Smooth muscle cell (in vitro differentiated cells): ENCODE measurements around the gene WDR27. TPM values are rescaled to one million over a fixed set of nuclear protein-coding genes. Genes with fewer than 3 reads are reported as not detected.

Experiments used
- DNase-seq: peaks from one replicate; lab custom pipeline; 2025; ENCODE audit not compliant: unreplicated experiment; lab: John Stamatoyannopoulos, UW
- H2AFZ ChIP-seq: fragments of 200-600 bp; sonication (generic); 2 replicates; pipeline ENCODE4 v1.6.0; 2016; ENCODE audit warnings: antibody characterized with exemption, low read depth, mild to moderate bottlenecking
- H3F3A ChIP-seq: fragments of 200-600 bp; sonication (generic); 2 replicates; pipeline ENCODE4 v1.6.0; 2017; ENCODE audit warnings: antibody characterized with exemption, low read depth
- H3K27ac ChIP-seq: fragments of 200-600 bp; sonication (generic); 2 replicates; pipeline ENCODE4 v1.5.1; 2016; ENCODE audit warnings: low read depth, mild to moderate bottlenecking
- H3K27me3 ChIP-seq: fragments of 200-600 bp; sonication (generic); 2 replicates; pipeline ENCODE4 v1.6.1; 2016; ENCODE audit warnings: low read depth, mild to moderate bottlenecking
- H3K36me3 ChIP-seq: fragments of 200-600 bp; sonication (generic); 2 replicates; pipeline ENCODE4 v1.5.1; 2016; ENCODE audit warnings: low read depth
- H3K4me1 ChIP-seq: fragments of 200-600 bp; sonication (generic); 2 replicates; pipeline ENCODE4 v1.5.1; 2016; ENCODE audit warnings: low read depth
- H3K4me2 ChIP-seq: fragments of 200-600 bp; sonication (generic); 2 replicates; pipeline ENCODE4 v1.6.0; 2016; ENCODE audit warnings: mild to moderate bottlenecking
- H3K4me3 ChIP-seq: fragments of 200-600 bp; sonication (generic); 2 replicates; pipeline ENCODE4 v1.5.1; 2016; ENCODE audit warnings: mild to moderate bottlenecking
- H3K79me2 ChIP-seq: fragments of 200-600 bp; sonication (generic); 2 replicates; pipeline ENCODE4 v1.6.0; 2016; ENCODE audit warnings: low read depth, mild to moderate bottlenecking
- H3K9ac ChIP-seq: fragments of 200-600 bp; sonication (generic); 2 replicates; pipeline ENCODE4 v1.6.0; 2016; ENCODE audit warnings: low read depth
- H3K9me3 ChIP-seq: fragments of 200-600 bp; sonication (generic); replicated peaks from 2 replicates; pipeline ENCODE4 v1.5.1; 2016; ENCODE audit warnings: low read depth
- H4K20me1 ChIP-seq: fragments of 200-600 bp; sonication (generic); 2 replicates; pipeline ENCODE4 v1.6.0; 2016; ENCODE audit warnings: low read depth
- WGBS: methylation state at CpG from one replicate; pipeline ENCODE4 v1.1.7; 2016; ENCODE audit warnings: low lambda C conversion rate; 5-methylcytosine and 5-hydroxymethylcytosine counted together
- polyA plus RNA-seq: library from polyadenylated mRNA; unstranded; fragments of >200 nt; fragmentation: Nextera tagmentation; extraction: Ambion mirVana; gene quantifications from 2 replicates; pipeline ENCODE4 v1.2.1, GENCODE V29; 2016
- total RNA-seq: library from RNA; depleted of rRNA; stranded (reverse); fragments of >200 nt; gene quantifications from 2 replicates; pipeline ENCODE4 v1.2.3, GENCODE V29; 2014
- TF ChIP-seq, protein P1 (sequence below): fragments of 200-600 bp; sonication (generic); IDR thresholded peaks from 2 replicates; pipeline ENCODE4 v1.5.1; 2017; ENCODE audit warnings: borderline replicate concordance, mild to moderate bottlenecking, antibody characterized with exemption; ENCODE audit not compliant: insufficient read depth, poor library complexity, severe bottlenecking

Gene WDR27
- total and polyA plus RNA-seq, 2 experiments from 2014 or later = 26.0 to 47.0 TPM

- TF ChIP-seq, protein P1, sequence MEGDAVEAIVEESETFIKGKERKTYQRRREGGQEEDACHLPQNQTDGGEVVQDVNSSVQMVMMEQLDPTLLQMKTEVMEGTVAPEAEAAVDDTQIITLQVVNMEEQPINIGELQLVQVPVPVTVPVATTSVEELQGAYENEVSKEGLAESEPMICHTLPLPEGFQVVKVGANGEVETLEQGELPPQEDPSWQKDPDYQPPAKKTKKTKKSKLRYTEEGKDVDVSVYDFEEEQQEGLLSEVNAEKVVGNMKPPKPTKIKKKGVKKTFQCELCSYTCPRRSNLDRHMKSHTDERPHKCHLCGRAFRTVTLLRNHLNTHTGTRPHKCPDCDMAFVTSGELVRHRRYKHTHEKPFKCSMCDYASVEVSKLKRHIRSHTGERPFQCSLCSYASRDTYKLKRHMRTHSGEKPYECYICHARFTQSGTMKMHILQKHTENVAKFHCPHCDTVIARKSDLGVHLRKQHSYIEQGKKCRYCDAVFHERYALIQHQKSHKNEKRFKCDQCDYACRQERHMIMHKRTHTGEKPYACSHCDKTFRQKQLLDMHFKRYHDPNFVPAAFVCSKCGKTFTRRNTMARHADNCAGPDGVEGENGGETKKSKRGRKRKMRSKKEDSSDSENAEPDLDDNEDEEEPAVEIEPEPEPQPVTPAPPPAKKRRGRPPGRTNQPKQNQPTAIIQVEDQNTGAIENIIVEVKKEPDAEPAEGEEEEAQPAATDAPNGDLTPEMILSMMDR = no peak
- Histone ChIP-seq H3K9me3 (no peaks in the 10 kb centered on the region), H3K27me3 (no peaks in the 10 kb centered on the region), H3K4me2 (no peak overlapping the region), H3K9ac (no peak overlapping the region), H3K4me3 (no peak overlapping the region), H4K20me1 (no peaks in the 10 kb centered on the region), H2AFZ (no peak overlapping the region), H3K4me1 (no peaks in the 10 kb centered on the region), H3K79me2 (no peaks in the 10 kb centered on the region), H3K36me3 (no peaks in the 10 kb centered on the region), H3F3A (no peaks in the 10 kb centered on the region), H3K27ac (no peak overlapping the region)
- 90% methylated on average over 5 of the region's 5 CpGs for WGBS
- no peak for DNase-seq
These were observed 244.1 kb downstream of the WDR27 start for GRCh38 chr6:169457762-169458161.

DNA sequence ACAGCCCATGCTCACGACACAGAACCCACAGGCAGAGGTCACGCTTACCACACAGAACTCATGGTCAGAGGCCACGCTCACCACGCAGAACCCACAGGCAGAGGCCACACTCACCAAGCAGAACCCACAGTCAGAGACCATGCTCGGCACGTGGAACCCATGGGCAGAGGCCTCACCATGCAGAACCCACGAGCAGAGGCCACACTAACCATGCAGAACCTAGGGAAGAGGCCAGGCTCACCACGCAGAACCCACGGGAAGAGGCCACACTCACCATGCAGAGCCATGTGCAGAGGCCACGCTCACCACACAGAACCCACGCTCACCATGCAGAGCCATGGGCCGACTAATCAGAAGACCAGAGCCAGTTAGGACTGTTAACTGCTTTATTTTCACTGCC, 245.0 kb downstream of the WDR27 start:
- H3K36me3 ChIP-seq = no peaks in the 10 kb centered on the region
- no peaks in the 10 kb centered on the region for H3K4me1 ChIP-seq
- no peaks in the 10 kb centered on the region for H3K79me2 ChIP-seq
- H3K4me3 ChIP-seq = no peak overlapping the region
- H3K9me3 ChIP-seq = no peaks in the 10 kb centered on the region
- H3K9ac ChIP-seq = no peak overlapping the region
- 98% methylated on average over 12 of the region's 12 CpGs for WGBS
- H3K4me2 ChIP-seq = no peak overlapping the region
- H3K27me3 ChIP-seq = no peaks in the 10 kb centered on the region
- H3K27ac ChIP-seq = no peak overlapping the region
- H3F3A ChIP-seq = no peaks in the 10 kb centered on the region
- TF ChIP-seq, protein P1 = no peak
- no peaks in the 10 kb centered on the region for H4K20me1 ChIP-seq
- no peak overlapping the region for H2AFZ ChIP-seq
- no peak for DNase-seq

DNA sequence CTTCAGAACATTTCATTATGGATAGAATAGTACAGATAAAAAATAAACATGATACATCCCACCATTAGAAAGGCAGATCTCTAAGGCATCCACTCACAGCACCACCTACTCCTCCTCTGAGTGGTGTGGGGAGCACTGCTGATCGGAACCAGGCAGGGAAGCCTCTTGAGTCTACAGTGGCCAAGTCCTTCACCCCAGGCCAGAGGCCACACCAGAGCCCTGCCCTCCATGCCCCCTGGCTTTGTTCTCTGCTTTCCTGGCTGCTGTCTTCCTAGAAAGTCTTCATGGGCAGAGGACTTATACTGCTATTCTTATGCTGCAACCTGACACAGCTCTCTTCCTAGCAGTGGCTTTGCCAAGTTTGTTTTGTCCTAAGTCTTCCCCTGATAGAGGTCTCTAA, 246.4 kb downstream of the WDR27 start:
- no peak overlapping the region for H3K27ac ChIP-seq
- H3K79me2 ChIP-seq = no peaks in the 10 kb centered on the region
- no peaks in the 10 kb centered on the region for H3K4me1 ChIP-seq
- no peak for DNase-seq
- 100% methylated on average over 1 of the region's 1 CpG for WGBS
- TF ChIP-seq, protein P1 = no peak
- no peaks in the 10 kb centered on the region for H4K20me1 ChIP-seq
- no peak overlapping the region for H3K4me2 ChIP-seq
- H3K36me3 ChIP-seq = no peaks in the 10 kb centered on the region
- no peaks in the 10 kb centered on the region for H3F3A ChIP-seq
- H3K27me3 ChIP-seq = no peaks in the 10 kb centered on the region
- H3K9ac ChIP-seq = peak overlapping the region; percentile 24
- no peaks in the 10 kb centered on the region for H3K9me3 ChIP-seq
- no peak overlapping the region for H3K4me3 ChIP-seq
- no peak overlapping the region for H2AFZ ChIP-seq

- TF ChIP-seq, protein P1 = no peak
- WGBS = 94% methylated on average over 10 of the region's 10 CpGs
- H3F3A ChIP-seq = no peaks in the 10 kb centered on the region
- no peak overlapping the region for H3K4me2 ChIP-seq
- H3K9ac ChIP-seq = peak overlapping the region; percentile 24
- no peak overlapping the region for H2AFZ ChIP-seq
- no peaks in the 10 kb centered on the region for H3K79me2 ChIP-seq
- peak overlapping the region; percentile 77 for H3K27ac ChIP-seq
- no peaks in the 10 kb centered on the region for H3K27me3 ChIP-seq
- H3K4me3 ChIP-seq = no peak overlapping the region
- H4K20me1 ChIP-seq = no peaks in the 10 kb centered on the region
- no peaks in the 10 kb centered on the region for H3K36me3 ChIP-seq
- DNase-seq = no peak
- no peaks in the 10 kb centered on the region for H3K4me1 ChIP-seq
- H3K9me3 ChIP-seq = no peaks in the 10 kb centered on the region
These were observed 247.0 kb downstream of the WDR27 start for GRCh38 chr6:169454872-169455204.
